Measurements from ENCODE around the gene RIN3. TPM values are rescaled to one million over a fixed set of nuclear protein-coding genes. Genes with fewer than 3 reads are reported as not detected.
"Not testable (repeated sequence)": the region's sequence is repeated elsewhere in the genome, so short reads cannot be mapped to it uniquely, and the experiment has no call there.

The RIN3 gene
- total and polyA plus RNA-seq, 5 experiments from 2014 or later: 16.8 to 146 (median 45.8) TPM

DNA sequence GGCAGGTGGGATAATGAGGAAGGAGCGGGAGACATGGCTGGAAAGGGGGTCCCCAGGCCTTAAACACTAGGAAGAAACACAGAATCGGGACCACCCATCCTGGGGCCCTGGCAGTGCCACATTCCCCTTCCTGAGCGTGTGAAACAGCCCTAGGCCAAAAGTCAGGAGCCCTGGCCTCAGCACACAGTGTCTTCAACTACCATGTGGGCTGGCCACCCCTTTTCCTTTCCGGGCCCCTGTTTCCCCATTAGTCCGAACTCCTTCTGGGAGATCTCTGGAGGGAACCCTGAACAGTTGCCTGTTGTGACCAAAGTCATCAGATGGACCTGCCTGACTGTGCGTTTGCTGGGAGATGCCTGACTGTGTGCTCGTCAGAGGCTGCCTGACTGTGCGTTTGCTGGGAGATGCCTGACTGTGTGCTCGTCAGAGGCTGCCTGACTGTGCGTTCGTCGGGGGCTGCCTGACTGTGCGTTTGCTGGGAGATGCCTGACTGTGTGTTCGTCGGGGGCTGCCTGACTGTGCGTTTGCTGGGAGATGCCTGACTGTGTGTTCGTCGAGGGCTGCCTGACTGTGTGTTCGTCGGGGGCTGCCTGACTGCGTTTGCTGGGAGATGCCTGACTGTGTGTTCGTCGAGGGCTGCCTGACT is 126.0 kb downstream of the RIN3 start:
- peak overlapping the region in 5 of 10 donors; percentile 61 to 81 (median 77) for H3K27ac Mint-ChIP-seq
- ATAC-seq, H3K9me3 Mint-ChIP-seq: not testable (repeated sequence)

DNA sequence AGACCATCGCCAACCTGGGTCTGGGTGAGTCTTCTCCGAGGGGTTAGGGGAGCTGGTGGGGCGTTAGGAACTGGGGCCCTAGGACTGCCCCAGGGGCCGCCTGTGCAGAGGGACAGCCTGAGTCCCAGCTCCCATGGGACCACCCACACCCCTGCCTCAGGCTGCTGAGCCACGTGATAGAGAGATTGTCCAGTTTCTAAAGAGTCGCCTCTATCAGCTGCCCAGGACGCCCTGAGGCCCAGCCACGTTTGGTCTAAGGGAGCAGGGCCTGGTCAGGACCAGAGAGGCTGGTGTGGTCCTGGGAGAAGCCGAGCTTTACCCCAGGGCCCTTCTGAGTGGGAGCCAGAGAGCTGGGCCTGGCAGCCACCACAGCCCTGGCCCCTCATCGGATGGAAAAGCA is 127.7 kb downstream of the RIN3 start:
- no peaks in the 10 kb centered on the region for H3K27me3 Mint-ChIP-seq
- no peak for DNase-seq
- POLR2A ChIA-PET: interaction anchor here (0.8 to 2.7 kb wide), 3 partner anchors 10 to 13 kb away, joined by 3 to 8 read pairs (median 4); no protein-coding TSS in a partner anchor
- no peaks in the 10 kb centered on the region for H3K9me3 Mint-ChIP-seq
- no peak overlapping the region for H3K4me3 Mint-ChIP-seq
- H3K27ac Mint-ChIP-seq: peak overlapping the region in 2 of 10 donors; percentile 52 to 76
- ATAC-seq: no peak
- H3K4me1 Mint-ChIP-seq: peaks cover 8 to 28% (median 17%) of the 10 kb centered on the region in 4 donors
- peaks cover 0 to 16% (median 14%) of the 10 kb centered on the region in 3 donors for H3K36me3 Mint-ChIP-seq

More for the DNA sequence above, 126.0 kb downstream of the RIN3 start:
- DNase-seq, H3K4me3 Mint-ChIP-seq, H3K27me3 Mint-ChIP-seq: not testable (repeated sequence)
- H3K4me1 Mint-ChIP-seq: peaks cover 6 to 26% (median 9%) of the 10 kb centered on the region in 4 donors
- POLR2A ChIA-PET: interaction anchor here (0.9 kb wide), 1 partner anchor 13 kb away, joined by 3 read pairs; no protein-coding TSS in a partner anchor
- peaks cover 0 to 14% (median 8%) of the 10 kb centered on the region in 3 donors for H3K36me3 Mint-ChIP-seq

DNA sequence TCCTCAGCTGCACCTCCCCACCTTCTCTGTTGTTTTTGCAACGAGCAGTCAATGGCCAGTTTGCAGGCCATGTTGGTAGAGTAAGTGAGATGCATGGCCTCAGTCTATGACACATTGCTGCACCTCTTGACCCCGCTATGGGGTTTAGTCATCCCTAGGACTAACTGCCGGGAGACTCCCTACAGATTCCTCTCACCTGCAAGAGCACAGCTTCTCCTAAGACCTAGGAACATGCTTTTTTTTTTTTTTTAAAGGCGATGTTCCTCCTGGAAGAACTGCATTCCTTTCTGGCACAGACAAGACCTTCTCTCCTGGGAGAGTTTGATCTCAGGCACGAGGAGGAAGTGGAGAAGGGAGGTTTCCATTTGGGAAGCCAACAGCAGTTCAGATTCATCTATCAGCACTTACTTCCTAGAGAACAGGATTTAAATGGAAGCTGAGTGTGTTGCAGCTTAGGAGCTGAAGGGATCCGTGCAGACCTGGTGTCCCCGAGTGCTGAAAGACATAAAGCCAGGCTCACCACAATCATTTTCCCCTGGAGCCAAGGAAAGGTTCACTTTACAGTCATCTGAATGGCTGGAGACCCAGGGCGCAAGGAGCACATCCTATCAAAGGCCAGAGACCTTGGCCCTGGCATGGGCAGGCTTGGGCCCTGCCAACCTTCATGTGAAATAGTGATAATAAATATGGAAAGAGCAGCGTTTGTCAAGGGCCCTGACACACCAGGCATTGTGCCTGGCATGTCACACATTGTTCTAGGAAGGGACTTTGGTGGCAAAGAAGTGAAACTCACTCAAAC is 130.8 kb downstream of the RIN3 start:
- DNase-seq (no peak), ATAC-seq (no peak)
- H3K4me1 Mint-ChIP-seq: peaks cover 25 to 50% (median 43%) of the 10 kb centered on the region in 4 donors
- H3K4me3 Mint-ChIP-seq: no peak overlapping the region
- peak overlapping the region in 7 of 10 donors; percentile 8 to 97 (median 57) for H3K27ac Mint-ChIP-seq
- no peaks in the 10 kb centered on the region for H3K27me3 Mint-ChIP-seq
- no peaks in the 10 kb centered on the region for H3K9me3 Mint-ChIP-seq
- POLR2A ChIA-PET: interaction anchor here (0.6 to 17.2 kb wide), 4 partner anchors 8 to 29 kb away, joined by 3 to 268 read pairs (median 6); no protein-coding TSS in a partner anchor
- peaks cover 0 to 16% (median 14%) of the 10 kb centered on the region in 3 donors for H3K36me3 Mint-ChIP-seq

DNA sequence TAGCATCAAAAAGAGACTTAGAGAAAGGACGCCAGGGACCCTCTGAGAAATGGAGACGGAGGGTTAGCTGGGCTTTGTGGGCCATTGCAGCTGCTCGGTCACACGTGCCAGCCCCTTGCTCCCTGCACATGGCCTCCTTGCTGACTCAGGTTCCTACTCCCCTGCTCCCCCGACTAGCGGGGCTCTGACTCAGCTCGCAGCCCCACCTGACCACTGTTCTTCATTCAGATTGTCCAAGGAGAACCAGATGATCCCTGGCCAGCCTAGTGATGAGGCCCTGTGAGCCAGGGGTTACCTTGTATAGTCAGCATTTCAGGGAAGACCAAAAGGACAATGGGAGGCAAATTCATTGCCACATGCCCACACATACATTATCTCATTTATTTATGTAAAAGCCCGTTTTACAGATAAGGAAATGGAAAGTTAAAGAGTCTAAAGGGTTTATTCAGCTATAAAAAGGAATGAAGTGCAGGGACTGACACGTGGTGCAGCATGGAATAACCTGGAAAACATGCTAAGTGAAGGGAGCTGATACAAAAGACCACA is 131.5 kb downstream of the RIN3 start:
- no peak for ATAC-seq
- peaks cover 27 to 57% (median 49%) of the 10 kb centered on the region in 4 donors for H3K4me1 Mint-ChIP-seq
- no peak for DNase-seq
- peaks cover 0 to 16% (median 14%) of the 10 kb centered on the region in 3 donors for H3K36me3 Mint-ChIP-seq
- H3K4me3 Mint-ChIP-seq: peak overlapping the region in 2 of 10 donors; percentile 9 to 19
- no peaks in the 10 kb centered on the region for H3K27me3 Mint-ChIP-seq
- H3K9me3 Mint-ChIP-seq: no peaks in the 10 kb centered on the region
- H3K27ac Mint-ChIP-seq: peak overlapping the region; percentile 3 to 100 (median 80)
- POLR2A ChIA-PET: interaction anchor here (1.5 to 17.2 kb wide), 3 partner anchors 7 to 30 kb away, joined by 4 to 268 read pairs (median 7); no protein-coding TSS in a partner anchor

DNA sequence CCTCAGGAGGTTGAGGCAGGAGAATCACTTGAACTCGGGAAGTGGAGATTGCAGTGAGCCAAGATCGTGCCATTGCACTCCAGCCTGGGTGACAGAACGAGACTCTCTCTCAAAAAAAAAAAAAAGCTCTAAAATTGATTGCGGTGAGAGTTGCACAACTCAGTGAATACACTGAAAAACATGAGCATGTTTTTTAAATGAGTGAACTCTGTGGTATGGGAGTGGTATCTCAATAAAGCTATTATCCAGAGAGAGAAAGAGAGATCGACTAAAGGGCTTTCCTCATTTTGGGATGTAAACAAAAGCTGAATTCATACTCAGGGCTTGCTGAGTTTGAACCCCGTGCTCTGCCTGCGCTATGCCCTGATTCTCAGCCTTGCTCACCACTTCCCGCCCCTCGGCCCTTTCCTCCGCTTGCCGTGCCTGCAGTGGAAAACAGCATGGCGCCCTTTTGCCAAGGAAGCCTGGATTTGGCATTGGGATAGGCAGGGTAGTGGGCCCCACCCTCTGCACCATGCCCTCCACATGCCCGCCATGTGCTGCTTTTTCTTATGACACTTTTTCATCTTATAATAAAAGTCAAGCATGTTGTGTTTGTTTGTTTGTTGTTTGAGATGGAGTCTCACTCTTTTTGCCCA is 132.4 kb downstream of the RIN3 start:
- POLR2A ChIA-PET: interaction anchor here (0.7 to 17.2 kb wide), 5 partner anchors 23 to 52 kb away, joined by 3 to 268 read pairs (median 4); no protein-coding TSS in a partner anchor
- Mint-ChIP-seq H3K27me3 (no peaks in the 10 kb centered on the region), H3K4me1 (peaks cover 30 to 66% (median 59%) of the 10 kb centered on the region in 4 donors), H3K9me3 (no peaks in the 10 kb centered on the region), H3K27ac (peak overlapping the region in 9 of 10 donors; percentile 88 to 100 (median 97)), H3K4me3 (peak overlapping the region in 6 of 10 donors; percentile 28 to 81 (median 55)), H3K36me3 (peaks cover 0 to 16% (median 14%) of the 10 kb centered on the region in 3 donors)
- ATAC-seq (no peak), DNase-seq (no peak)

DNA sequence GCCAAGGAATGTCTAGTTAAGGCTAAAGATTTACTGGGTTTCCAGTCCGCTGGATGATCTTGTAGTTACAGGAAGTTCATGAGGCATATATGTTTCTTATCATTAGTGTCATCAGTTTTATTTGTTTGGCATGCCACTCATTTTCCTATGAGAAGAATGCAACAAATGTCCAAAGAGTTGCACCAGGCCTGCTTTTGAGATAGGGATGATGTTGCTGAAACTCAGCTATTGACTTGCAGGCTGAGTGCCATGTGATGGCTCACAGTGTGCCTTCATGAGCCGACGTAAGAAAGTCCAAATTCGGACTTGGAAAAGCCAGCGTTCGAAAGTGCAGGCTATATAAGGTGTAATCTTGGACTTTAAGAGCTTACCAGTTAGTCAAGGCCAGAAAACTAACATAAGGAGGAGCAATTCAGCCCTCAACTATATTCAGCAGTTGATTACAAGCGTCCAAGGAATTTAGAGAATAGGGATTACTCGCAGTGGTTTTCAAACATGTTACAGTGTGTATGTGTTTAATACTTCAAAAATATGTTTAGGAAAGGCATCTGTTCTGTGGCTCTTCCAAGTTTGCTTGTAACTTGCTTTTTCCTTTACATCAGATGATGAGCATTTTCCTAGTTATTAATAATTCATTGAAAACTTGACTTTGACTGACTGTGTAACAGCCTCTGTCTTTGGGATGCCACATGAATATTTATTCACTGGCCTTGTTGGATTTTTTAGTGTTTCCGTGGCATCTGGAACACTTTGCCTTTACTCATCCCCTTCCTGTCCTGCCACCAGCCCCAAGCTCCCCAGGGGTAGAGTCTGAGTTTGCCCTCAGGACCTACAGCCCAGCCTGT is 133.6 kb downstream of the RIN3 start:
- Mint-ChIP-seq H3K36me3 (peaks cover 0 to 16% (median 9%) of the 10 kb centered on the region in 3 donors), H3K27ac (peak overlapping the region; percentile 89 to 100 (median 99)), H3K9me3 (no peaks in the 10 kb centered on the region), H3K27me3 (no peaks in the 10 kb centered on the region), H3K4me3 (peak overlapping the region in 9 of 10 donors; percentile 39 to 81 (median 71)), H3K4me1 (peaks cover 32 to 71% (median 62%) of the 10 kb centered on the region in 4 donors)
- no peak for DNase-seq
- POLR2A ChIA-PET: interaction anchor here (1.1 to 17.2 kb wide), 4 partner anchors 13 to 54 kb away, joined by 3 to 268 read pairs (median 4); no protein-coding TSS in a partner anchor
- ATAC-seq: no peak

DNA sequence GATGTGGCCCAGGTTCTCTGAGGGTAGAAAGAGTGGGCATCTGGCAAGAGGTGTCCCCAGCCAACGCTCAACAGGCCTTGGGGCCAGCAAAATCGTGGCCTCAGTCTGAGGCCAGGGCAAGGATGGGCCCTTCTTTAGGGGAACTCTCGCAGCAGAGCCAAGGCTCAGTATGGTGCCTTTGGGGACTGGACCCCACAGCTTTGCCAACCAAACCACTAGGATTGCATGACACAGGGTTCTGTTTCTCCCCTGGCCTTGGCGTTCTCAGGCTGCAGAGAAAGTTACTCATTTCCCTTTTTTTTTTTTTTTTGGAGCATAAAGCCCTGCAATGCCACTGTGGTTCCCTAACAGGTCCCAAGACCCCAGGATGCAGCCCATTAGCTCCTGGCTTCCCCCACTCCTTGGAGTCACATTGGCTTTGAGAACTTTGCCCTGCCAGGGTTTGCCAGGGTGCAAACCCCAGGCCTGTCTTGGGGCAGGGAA is 134.3 kb downstream of the RIN3 start:
- no peak for DNase-seq
- no peak for ATAC-seq

DNA sequence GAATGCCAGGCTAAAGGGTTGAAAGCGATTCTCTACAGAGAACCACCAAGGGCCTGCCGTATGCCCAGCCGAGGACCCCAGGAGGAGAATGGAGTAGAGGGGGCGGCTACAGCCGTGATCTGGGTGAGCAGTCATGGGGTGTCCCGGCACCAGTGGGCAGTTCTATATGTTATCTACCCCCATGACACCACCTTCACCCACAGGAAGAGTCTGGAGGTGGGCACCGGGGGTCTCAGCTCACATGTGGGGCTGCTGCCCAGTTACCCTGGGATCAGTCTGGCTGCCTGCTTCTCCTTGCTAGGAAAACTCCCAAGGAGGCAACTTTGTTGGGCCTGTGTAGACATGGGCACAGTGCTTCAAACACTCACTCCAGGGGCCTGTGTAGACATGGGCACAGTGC is 135.5 kb downstream of the RIN3 start:
- no peak for DNase-seq
- POLR2A ChIA-PET: interaction anchor here (1.4 to 17.2 kb wide), 3 partner anchors 15 to 34 kb away, joined by 3 to 268 read pairs (median 5); no protein-coding TSS in a partner anchor
- no peak for ATAC-seq
- peaks cover 39 to 77% (median 68%) of the 10 kb centered on the region in 4 donors for H3K4me1 Mint-ChIP-seq
- H3K27me3 Mint-ChIP-seq: no peaks in the 10 kb centered on the region
- H3K4me3 Mint-ChIP-seq: peak overlapping the region in 9 of 10 donors; percentile 9 to 100 (median 98)
- no peaks in the 10 kb centered on the region for H3K9me3 Mint-ChIP-seq
- peaks cover 6 to 18% (median 10%) of the 10 kb centered on the region in 3 donors for H3K36me3 Mint-ChIP-seq
- peak overlapping the region; percentile 97 to 100 (median 100) for H3K27ac Mint-ChIP-seq

More for the DNA sequence above, 134.3 kb downstream of the RIN3 start:
- Mint-ChIP-seq H3K36me3 (peaks cover 0 to 16% (median 5%) of the 10 kb centered on the region in 3 donors), H3K4me1 (peaks cover 34 to 71% (median 62%) of the 10 kb centered on the region in 4 donors), H3K4me3 (peak overlapping the region in 8 of 10 donors; percentile 6 to 100 (median 86)), H3K27ac (peak overlapping the region; percentile 97 to 100 (median 100)), H3K27me3 (no peaks in the 10 kb centered on the region), H3K9me3 (no peaks in the 10 kb centered on the region)
- POLR2A ChIA-PET: interaction anchor here (0.6 to 17.2 kb wide), 4 partner anchors 14 to 786 kb away, joined by 3 to 268 read pairs (median 4); no protein-coding TSS in a partner anchor

DNA sequence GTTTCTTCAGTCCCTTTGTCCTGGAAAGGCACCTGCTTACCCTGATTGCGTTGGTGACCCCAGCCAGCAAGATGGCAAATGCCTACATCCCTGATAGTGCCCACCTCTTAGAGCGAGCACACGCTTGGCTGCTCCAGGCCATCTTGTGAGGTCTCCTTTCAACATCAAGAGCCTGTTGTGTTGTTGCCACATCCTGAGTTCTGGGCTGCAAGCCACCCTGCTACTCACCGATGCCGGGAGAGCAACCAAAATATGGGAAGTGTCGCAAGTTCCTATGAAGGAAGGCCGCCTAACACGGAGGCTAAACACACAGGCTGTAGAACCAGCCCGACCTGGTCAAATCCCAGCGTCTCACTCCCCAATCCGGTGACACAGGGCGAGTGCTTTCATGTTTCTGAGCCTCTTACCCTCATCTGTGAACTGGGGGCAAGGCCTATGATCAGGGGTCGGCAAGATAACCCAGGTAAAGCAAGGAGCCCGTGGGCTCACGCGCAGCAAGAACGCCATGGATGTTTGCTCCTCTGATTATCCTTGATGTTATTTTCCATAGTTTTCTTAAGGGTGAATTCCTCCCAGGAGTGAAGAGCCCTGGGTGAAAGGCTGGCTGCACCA is 136.5 kb downstream of the RIN3 start:
- POLR2A ChIA-PET: interaction anchor here (0.6 to 17.2 kb wide), 11 partner anchors 14 to 133 kb away, joined by 3 to 268 read pairs (median 8); no protein-coding TSS in a partner anchor
- peaks cover 6 to 12% (median 10%) of the 10 kb centered on the region in 3 donors for H3K36me3 Mint-ChIP-seq
- H3K27me3 Mint-ChIP-seq: no peaks in the 10 kb centered on the region
- peak in 1 of 2 donors; percentile 10 for ATAC-seq
- no peaks in the 10 kb centered on the region for H3K9me3 Mint-ChIP-seq
- DNase-seq: peak in 4 of 10 donors; percentile 11 to 50 (median 34)
- peaks cover 43 to 79% (median 75%) of the 10 kb centered on the region in 4 donors for H3K4me1 Mint-ChIP-seq
- peak overlapping the region; percentile 51 to 100 (median 100) for H3K4me3 Mint-ChIP-seq
- H3K27ac Mint-ChIP-seq: peak overlapping the region; percentile 97 to 100 (median 100)

DNA sequence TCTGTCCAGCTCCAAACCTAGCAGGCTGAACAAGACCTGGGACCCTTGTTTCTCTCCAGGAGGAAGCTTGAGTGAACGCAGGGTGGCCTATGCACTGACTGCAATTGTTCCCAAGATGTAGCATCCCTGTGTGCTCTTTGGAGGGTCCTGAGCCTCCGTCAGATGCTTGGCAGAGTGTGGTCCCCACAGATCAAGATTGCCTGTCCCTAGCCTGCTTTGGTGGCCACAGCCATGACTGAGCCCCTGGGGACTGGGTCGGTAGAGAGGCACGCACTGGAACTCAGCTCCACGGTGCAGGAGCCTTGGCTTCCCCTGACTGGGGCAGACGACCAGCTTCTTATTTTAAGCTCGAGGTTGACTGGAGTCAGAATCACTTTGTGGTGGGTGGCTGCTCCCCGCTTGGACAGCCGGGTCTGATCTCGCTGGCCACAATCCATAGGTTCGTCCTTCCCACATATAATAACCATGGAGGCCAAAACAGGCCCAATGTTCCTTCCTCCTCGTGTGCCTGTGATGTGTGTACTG is 137.1 kb downstream of the RIN3 start:
- POLR2A ChIA-PET: interaction anchor here (0.6 to 17.2 kb wide), 26 partner anchors 9 to 779 kb away, joined by 3 to 268 read pairs (median 5); partner anchors contain the start of genes ATXN3 and GOLGA5
- DNase-seq (no peak), ATAC-seq (no peak)
- H3K27me3 Mint-ChIP-seq: no peaks in the 10 kb centered on the region
- peaks cover 49 to 80% (median 76%) of the 10 kb centered on the region in 4 donors for H3K4me1 Mint-ChIP-seq
- no peaks in the 10 kb centered on the region for H3K9me3 Mint-ChIP-seq
- peak overlapping the region; percentile 97 to 100 (median 100) for H3K27ac Mint-ChIP-seq
- H3K36me3 Mint-ChIP-seq: peaks cover 9 to 18% (median 10%) of the 10 kb centered on the region in 3 donors
- H3K4me3 Mint-ChIP-seq: peak overlapping the region; percentile 98 to 100 (median 100)
